DOHH2 (cell line): ENCODE measurements around the gene TBC1D2.
A peak's percentile ranks its signal among the peaks of the same experiment; 100 is the strongest.

Source experiments
- H3F3A ChIP-seq: fragments of 200-600 bp; sonication (generic), shearing (Covaris generic); 2 replicates; pipeline ENCODE4 v1.6.0; 2016; ENCODE audit warnings: antibody characterized with exemption, mild to moderate bottlenecking; ENCODE audit not compliant: control insufficient read depth, insufficient read depth
- H3K27ac ChIP-seq: fragments of 200-600 bp; sonication (generic); 2 replicates; pipeline ENCODE4 v1.5.1; 2014; ENCODE audit warnings: low read depth, mild to moderate bottlenecking, low read length, moderate library complexity
- H3K27me3 ChIP-seq: fragments of 200-600 bp; sonication (generic); 2 replicates; pipeline ENCODE4 v1.6.1; 2014; ENCODE audit warnings: mild to moderate bottlenecking, low read length, mixed read lengths; ENCODE audit not compliant: control insufficient read depth
- H3K36me3 ChIP-seq: fragments of 200-600 bp; sonication (generic); 2 replicates; pipeline ENCODE4 v1.6.1; 2014; ENCODE audit warnings: mild to moderate bottlenecking, low read length, moderate library complexity, mixed read lengths; ENCODE audit not compliant: control insufficient read depth
- H3K4me1 ChIP-seq: fragments of 200-600 bp; sonication (generic); 2 replicates; pipeline ENCODE4 v1.6.1; 2014; ENCODE audit warnings: mild to moderate bottlenecking, low read length, mixed read lengths; ENCODE audit not compliant: control insufficient read depth
- H3K4me2 ChIP-seq: fragments of 200-600 bp; sonication (generic); 2 replicates; pipeline ENCODE4 v1.6.0; 2014; ENCODE audit warnings: mild to moderate bottlenecking, low read length, moderate library complexity
- H3K4me3 ChIP-seq: fragments of 200-600 bp; sonication (generic); 2 replicates; pipeline ENCODE4 v1.5.1; 2014; ENCODE audit warnings: mild to moderate bottlenecking, low read length, mixed read lengths
- H3K79me2 ChIP-seq: fragments of 200-600 bp; sonication (generic); 2 replicates; pipeline ENCODE4 v1.6.1; 2014; ENCODE audit warnings: mild to moderate bottlenecking, low read length, mixed read lengths; ENCODE audit not compliant: control insufficient read depth
- H3K9me2 ChIP-seq: fragments of 200-600 bp; sonication (generic); replicated peaks from 2 replicates; pipeline ENCODE4 v1.6.1; 2014; ENCODE audit warnings: mild to moderate bottlenecking, low read length, mixed read lengths; ENCODE audit not compliant: control insufficient read depth
- H3K9me3 ChIP-seq: fragments of 200-600 bp; sonication (generic); 2 replicates; pipeline ENCODE4 v1.6.1; 2014; ENCODE audit warnings: antibody characterized with exemption, low read length, mixed read lengths; ENCODE audit not compliant: control insufficient read depth, insufficient read depth
- H4K20me1 ChIP-seq: fragments of 200-600 bp; sonication (generic); 2 replicates; pipeline ENCODE4 v1.6.0; 2014; ENCODE audit warnings: low read depth, mild to moderate bottlenecking, antibody characterized with exemption, low read length, moderate library complexity; ENCODE audit not compliant: control insufficient read depth, insufficient read depth
- EZH2phosphoT487 ChIP-seq: fragments of 200-600 bp; sonication (generic); IDR thresholded peaks from 2 replicates; pipeline ENCODE4 v1.6.1; 2017; ENCODE audit warnings: borderline replicate concordance, mild to moderate bottlenecking, antibody characterized with exemption, low read length, moderate library complexity, mixed read lengths
- TF ChIP-seq, protein P1 (sequence below): fragments of 200-600 bp; sonication (generic); IDR thresholded peaks from one replicate; pipeline ENCODE4 v1.5.1; 2014; ENCODE audit warnings: antibody characterized with exemption, mild to moderate bottlenecking, low read depth, low read length; ENCODE audit not compliant: poor library complexity, severe bottlenecking

The TBC1D2 gene

GRCh38 chr9:98255578-98256296 lies at the start of gene TBC1D2:
Gene TBC1D2 (minus strand): TSS chr9:98255649. CDS start chr9:98255541, 108 bp downstream.
- peak within 1 kb of the TSS; percentile 90 for H3K27ac ChIP-seq
- peak within 1 kb of the TSS; percentile 90 for H3K4me3 ChIP-seq
- H3K79me2 ChIP-seq = no peaks in the 10 kb centered on the region
- H3F3A ChIP-seq = peaks cover 14% of the 10 kb centered on the region
- no peaks in the 10 kb centered on the region for H3K9me3 ChIP-seq
- H3K9me2 ChIP-seq = no peaks in the 10 kb centered on the region
- H3K36me3 ChIP-seq = no peaks in the 10 kb centered on the region
- H3K27me3 ChIP-seq = peaks cover 8% of the 10 kb centered on the region
- TF ChIP-seq, protein P1, sequence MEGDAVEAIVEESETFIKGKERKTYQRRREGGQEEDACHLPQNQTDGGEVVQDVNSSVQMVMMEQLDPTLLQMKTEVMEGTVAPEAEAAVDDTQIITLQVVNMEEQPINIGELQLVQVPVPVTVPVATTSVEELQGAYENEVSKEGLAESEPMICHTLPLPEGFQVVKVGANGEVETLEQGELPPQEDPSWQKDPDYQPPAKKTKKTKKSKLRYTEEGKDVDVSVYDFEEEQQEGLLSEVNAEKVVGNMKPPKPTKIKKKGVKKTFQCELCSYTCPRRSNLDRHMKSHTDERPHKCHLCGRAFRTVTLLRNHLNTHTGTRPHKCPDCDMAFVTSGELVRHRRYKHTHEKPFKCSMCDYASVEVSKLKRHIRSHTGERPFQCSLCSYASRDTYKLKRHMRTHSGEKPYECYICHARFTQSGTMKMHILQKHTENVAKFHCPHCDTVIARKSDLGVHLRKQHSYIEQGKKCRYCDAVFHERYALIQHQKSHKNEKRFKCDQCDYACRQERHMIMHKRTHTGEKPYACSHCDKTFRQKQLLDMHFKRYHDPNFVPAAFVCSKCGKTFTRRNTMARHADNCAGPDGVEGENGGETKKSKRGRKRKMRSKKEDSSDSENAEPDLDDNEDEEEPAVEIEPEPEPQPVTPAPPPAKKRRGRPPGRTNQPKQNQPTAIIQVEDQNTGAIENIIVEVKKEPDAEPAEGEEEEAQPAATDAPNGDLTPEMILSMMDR = peak; percentile 35
- no peak for TF ChIP-seq EZH2phosphoT487
- peaks cover 18% of the 10 kb centered on the region for H3K4me1 ChIP-seq
- no peaks in the 10 kb centered on the region for H4K20me1 ChIP-seq
- H3K4me2 ChIP-seq = peak within 1 kb of the TSS; percentile 87

GRCh38 chr9:98304381-98304780 lies 48.9 kb upstream of the TBC1D2 start:
- H3K27ac ChIP-seq = no peak overlapping the region
- no peaks in the 10 kb centered on the region for H3F3A ChIP-seq
- no peak overlapping the region for H3K4me2 ChIP-seq
- no peaks in the 10 kb centered on the region for H3K9me3 ChIP-seq
- H3K79me2 ChIP-seq = no peaks in the 10 kb centered on the region
- no peak overlapping the region for H3K4me3 ChIP-seq
- no peaks in the 10 kb centered on the region for H3K4me1 ChIP-seq
- H3K27me3 ChIP-seq = no peaks in the 10 kb centered on the region
- H4K20me1 ChIP-seq = no peaks in the 10 kb centered on the region
- no peak for TF ChIP-seq EZH2phosphoT487
- TF ChIP-seq, protein P1 = no peak
- no peaks in the 10 kb centered on the region for H3K9me2 ChIP-seq
- H3K36me3 ChIP-seq = no peaks in the 10 kb centered on the region

DNA sequence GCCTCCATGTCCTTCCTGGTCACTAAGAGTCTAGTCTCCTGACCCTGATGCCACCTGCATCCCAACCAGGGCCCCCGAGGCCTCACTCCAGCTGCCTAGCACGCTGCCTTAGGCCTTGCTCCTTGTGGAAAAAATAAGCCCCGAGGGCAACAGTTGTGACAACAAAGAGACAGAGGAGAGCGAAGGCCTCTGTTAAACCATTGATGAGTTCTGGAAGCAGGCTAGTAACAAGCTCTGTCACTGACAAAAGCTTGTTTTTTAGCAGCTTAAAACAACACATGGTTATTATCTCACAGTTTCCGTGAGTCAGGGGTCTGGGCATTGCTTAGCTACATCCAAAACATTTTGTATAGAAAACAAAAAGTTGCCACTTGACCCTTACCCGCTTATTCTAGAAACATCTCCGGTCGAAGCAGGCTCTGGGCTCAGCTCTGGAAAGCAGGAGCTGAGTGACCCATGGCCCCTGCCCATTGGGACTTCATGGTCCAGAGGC lies 48.2 kb upstream of the TBC1D2 start:
- TF ChIP-seq, protein P1 = no peak
- TF ChIP-seq EZH2phosphoT487 = no peak
- Histone ChIP-seq H3K27me3 (no peaks in the 10 kb centered on the region), H3K4me1 (no peaks in the 10 kb centered on the region)

More for the DNA sequence above, 48.2 kb upstream of the TBC1D2 start:
- Histone ChIP-seq H3K79me2 (no peaks in the 10 kb centered on the region), H3K9me3 (no peaks in the 10 kb centered on the region), H3K27ac (no peak overlapping the region), H3F3A (no peaks in the 10 kb centered on the region), H3K9me2 (no peaks in the 10 kb centered on the region), H3K36me3 (no peaks in the 10 kb centered on the region), H3K4me2 (no peak overlapping the region), H4K20me1 (no peaks in the 10 kb centered on the region), H3K4me3 (no peak overlapping the region)
